Measurements from ENCODE around the gene BGN. TPM values are rescaled to one million over a fixed set of nuclear protein-coding genes. Genes with fewer than 3 reads are reported as not detected.

Gene BGN
- total RNA-seq, 2 donors from 2014 or later, result 141 to 206 TPM

DNA sequence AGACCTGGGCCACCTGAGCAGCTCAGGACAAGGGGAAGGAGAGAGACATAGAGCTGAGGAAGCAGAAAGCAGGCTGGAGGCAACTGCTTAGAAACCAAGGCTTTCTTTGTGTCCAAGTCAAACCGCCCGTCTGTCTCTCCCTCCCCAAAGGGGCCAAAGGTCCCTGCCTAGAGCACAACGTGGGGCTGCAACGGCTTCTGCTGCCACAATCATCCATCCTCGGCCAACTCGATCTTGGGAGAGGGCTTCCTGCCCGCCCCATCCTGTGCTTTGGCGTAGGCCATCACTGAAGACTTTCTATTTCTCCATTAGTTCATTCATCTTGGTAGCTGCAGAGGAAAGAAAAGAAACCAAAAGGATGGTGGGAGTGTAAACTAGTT, 47.2 kb upstream of the BGN start:
- TF ChIP-seq, protein P1, sequence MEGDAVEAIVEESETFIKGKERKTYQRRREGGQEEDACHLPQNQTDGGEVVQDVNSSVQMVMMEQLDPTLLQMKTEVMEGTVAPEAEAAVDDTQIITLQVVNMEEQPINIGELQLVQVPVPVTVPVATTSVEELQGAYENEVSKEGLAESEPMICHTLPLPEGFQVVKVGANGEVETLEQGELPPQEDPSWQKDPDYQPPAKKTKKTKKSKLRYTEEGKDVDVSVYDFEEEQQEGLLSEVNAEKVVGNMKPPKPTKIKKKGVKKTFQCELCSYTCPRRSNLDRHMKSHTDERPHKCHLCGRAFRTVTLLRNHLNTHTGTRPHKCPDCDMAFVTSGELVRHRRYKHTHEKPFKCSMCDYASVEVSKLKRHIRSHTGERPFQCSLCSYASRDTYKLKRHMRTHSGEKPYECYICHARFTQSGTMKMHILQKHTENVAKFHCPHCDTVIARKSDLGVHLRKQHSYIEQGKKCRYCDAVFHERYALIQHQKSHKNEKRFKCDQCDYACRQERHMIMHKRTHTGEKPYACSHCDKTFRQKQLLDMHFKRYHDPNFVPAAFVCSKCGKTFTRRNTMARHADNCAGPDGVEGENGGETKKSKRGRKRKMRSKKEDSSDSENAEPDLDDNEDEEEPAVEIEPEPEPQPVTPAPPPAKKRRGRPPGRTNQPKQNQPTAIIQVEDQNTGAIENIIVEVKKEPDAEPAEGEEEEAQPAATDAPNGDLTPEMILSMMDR (IDR thresholded peaks at IDR 0.05), result no peak
- Histone ChIP-seq H3K4me3 (no peak overlapping the region), H3K27me3 (no peaks in the 10 kb centered on the region), H3K4me1 (no peaks in the 10 kb centered on the region), H3K27ac (no peak overlapping the region), H3K9me3 (no peaks in the 10 kb centered on the region), H3K36me3 (no peaks in the 10 kb centered on the region)
- no peak for DNase-seq (ENCODE audit: low spot score)

DNA sequence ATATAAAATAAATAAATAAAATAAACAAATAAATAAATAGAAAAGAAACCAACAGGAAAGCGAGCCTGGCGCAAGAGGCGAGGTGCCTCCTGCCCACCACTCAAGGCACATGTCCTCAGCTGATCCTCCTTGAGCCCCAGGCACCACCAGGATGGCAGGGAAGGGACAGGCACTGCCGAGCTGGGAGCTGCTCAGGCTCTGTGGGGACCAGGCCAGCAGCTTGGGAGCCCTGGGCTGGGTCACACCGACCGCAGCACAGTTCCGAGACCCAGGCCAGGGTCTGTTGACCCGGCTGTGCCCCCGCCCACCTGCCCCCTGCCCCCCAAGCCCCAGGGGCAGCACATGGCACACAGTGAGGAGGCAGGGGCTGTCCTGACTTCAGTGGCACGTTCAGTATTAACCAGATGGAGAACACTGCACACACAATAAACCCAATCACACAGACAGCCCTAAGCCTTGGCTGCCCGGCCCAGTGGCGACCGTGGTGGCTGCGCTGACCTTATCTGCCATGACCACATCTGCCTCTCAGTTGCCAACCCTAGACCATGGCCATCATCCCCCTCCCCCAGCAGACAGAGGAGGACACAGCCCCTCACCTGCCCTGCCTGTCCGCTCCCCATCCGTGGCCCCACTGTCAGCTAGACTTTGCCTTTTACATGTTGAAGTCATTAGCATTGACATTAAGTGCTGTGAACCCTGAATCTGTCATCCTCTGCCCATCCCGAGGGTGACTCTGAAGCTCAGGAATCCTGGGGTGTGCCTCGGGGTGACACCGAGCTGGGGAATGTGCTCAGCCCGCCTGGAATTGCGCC, 46.0 kb upstream of the BGN start:
- Histone ChIP-seq H3K9me3 (no peaks in the 10 kb centered on the region), H3K36me3 (no peaks in the 10 kb centered on the region), H3K27ac (no peak overlapping the region), H3K4me1 (no peaks in the 10 kb centered on the region), H3K27me3 (no peaks in the 10 kb centered on the region), H3K4me3 (no peak overlapping the region)
- no peak for DNase-seq (ENCODE audit: low spot score)
- TF ChIP-seq, protein P1 (IDR thresholded peaks at IDR 0.05), result no peak

DNA sequence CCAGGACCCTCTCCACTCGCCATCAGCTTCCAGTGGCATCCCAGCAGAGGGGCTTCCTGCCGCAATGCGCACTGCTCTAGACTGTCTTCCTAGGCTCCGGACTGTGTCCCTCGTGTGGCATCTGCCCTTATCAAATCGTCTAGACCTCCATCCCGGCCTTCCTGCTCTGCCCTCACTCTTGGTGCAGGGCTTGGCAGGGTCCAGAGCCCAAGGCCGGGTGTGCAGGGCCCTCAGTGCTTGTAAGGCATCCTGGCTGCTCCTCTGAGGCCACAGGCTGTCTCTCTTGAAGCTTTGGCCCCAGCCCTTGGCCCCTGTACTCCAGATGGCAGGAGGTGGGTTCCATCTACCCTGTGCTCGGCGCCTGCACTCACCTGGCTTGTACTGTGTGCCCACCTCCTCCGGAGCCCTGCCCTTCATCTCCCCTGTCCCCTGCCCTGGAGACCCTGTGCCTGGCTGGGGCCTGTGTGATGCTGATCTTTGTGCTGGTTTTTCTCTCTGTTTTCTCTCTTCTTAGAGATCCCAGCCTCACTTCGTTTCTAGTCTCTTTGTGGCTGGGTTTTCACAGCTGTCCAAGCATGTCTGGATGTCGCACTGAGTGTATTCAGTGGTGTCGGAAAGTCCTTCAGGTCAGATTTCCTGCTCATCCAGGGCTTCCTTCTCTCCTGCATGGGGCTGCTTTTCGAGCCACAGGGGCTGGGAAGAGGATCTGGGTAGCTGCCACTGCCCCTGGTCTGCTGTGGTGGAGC, 45.2 kb upstream of the BGN start:
- TF ChIP-seq, protein P1 (IDR thresholded peaks at IDR 0.05), result no peak
- no peak for DNase-seq (ENCODE audit: low spot score)
- H3K4me1 ChIP-seq, result no peaks in the 10 kb centered on the region
- H3K4me3 ChIP-seq, result no peak overlapping the region
- no peaks in the 10 kb centered on the region for H3K9me3 ChIP-seq
- no peaks in the 10 kb centered on the region for H3K36me3 ChIP-seq
- no peaks in the 10 kb centered on the region for H3K27me3 ChIP-seq
- H3K27ac ChIP-seq, result no peak overlapping the region

DNA sequence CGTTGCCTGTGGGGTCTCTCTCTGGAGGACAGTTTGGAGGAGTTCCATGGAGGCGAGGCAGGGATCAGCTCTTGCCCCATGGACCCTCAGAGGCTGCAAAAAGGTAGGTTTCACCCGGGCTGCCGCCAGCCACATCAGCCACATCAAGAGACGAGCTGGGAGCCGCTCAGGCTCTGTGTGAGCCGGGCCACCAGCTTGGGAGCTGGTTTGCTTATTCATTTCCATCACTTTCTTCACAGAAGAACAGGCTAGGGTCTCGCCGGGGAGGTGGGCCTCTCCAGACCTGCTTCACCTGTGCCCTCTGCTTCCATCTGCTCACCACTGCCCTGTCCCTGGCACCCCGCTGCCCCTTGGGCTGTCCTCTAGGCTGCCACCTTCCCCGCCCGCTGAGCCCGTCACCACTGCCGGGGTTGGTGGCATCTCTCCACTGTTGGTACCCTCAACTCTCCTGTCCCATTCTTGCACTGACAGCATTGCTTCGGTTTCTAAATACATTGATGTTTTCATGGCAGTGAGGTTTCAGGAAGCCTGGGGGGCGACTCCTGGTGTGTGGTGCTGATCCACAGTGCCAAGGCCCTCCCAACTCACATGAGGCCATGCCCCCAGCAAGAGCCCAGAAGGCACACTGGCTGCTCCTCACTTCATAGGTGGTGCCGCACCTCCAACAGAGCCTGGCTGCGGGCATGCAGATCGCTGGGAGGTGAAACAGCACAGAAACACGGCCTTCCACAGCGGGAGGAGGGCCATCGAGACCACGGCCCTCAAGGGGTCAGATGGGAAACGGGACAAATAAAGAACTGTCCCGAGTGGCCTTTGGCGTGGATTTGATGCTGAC, 44.4 kb upstream of the BGN start:
- DNase-seq (ENCODE audit: low spot score), result no peak
- Histone ChIP-seq H3K9me3 (no peaks in the 10 kb centered on the region), H3K27me3 (no peaks in the 10 kb centered on the region), H3K4me1 (no peaks in the 10 kb centered on the region), H3K36me3 (no peaks in the 10 kb centered on the region), H3K4me3 (no peak overlapping the region), H3K27ac (no peak overlapping the region)
- TF ChIP-seq, protein P1 (IDR thresholded peaks at IDR 0.05), result no peak

DNA sequence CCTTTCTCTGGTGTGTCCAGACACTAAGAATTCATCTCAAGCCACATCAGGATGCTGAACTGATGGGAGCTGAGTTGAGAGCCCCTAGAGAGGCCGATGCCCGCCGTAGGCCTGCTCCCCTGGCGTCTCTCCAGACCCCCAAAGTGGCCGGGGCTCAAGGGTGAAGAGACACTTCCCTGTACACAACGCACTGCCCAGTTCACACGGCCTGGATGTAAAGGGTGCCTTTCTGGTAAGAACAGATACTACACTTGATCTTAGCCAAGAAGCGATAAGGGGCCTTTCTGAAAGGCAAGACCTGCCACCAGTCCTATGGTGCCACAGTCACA, 43.9 kb upstream of the BGN start:
- Histone ChIP-seq H3K36me3 (no peaks in the 10 kb centered on the region), H3K27ac (no peak overlapping the region), H3K4me1 (no peaks in the 10 kb centered on the region), H3K9me3 (no peaks in the 10 kb centered on the region), H3K27me3 (no peaks in the 10 kb centered on the region), H3K4me3 (no peak overlapping the region)
- no peak for DNase-seq (ENCODE audit: low spot score)
- TF ChIP-seq, protein P1 (IDR thresholded peaks at IDR 0.05), result no peak
